ENCODE measurements around the gene PLXNB2.
A peak's percentile ranks its signal among the peaks of the same experiment; 100 is the strongest.

Gene PLXNB2

DNA sequence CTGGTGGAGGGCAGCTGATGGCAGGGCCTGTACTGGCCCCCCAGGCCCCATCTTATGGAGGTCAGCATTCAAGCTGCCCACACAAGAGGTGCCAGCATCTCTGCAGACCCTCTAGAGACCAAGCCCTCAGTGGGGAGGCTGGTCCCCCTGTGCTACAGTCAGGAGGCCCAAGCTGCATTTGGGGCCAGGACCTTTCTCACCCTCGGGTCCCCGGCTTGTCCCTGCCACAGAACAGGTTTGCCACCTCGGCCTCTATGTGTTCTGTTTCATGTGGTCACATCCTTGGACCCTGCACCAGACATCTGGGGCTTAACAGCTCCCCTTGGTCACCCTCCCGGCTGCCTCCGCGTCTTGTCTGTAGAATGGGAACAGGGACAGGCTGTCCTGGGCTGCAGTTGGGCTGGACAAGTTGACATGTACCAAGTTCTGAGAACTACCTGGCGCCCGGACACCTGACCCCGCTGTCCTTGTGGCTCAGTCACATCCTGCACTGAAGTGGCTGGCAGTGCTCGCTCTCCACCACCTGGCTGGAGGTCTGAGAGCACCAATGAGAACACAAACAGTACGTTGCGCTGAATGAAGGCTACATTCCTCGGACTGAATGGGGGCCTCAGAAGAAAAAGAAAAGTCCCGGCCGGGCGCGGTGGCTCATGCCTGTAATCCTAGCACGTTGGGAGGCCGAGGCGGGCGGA is 2.7 kb upstream of the PLXNB2 start:
- DNase-seq: no peak

DNA sequence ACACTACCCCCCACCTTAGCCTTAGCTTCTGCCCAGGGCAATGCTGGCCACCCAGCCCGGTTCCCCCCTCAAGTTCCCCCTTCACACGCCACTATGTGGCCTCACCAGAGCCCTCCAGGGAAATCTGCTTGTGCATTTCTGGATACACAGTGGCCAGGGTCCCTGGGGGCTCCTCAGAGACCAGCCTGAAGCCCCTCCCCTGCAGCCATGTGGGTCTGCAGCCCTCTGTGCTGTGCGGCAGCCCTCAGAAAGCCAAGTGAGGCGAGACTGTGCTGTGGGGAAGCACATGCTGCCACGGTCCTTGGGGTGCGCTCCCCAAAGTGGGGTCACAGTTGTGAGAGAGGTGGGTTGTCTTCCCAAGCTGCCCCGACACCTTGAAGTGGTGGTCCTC is 2.1 kb upstream of the PLXNB2 start:
- DNase-seq: no peak

DNA sequence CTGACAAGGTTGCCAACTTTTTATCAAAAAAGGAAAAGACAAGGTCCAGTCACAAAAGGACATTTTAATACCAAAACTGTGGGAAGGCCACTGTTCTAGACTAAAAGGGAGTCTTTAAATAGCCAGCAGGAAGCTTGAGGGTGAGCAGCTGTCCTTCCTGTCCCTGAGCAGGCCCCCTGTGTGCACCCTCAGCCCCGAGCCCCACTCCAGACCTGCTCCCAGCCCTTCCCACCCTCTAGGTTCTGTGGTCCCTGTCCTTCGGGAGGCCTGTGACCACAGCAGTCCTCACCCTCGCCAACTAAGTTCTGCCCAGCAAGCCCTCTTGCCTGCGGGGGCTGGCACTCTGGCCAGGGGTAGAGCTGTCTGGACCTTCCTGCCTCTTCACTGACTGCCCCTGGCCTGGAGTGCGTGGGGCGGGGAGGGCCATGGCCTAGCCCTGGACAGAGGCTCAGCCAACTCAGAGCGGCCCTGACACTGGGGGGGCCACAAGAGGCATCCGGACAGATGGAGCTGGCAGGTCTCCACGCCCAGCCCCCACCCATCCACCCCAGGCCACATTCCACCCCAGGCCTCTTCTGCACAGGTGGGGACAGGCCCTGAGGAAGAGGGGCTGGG is 1.6 kb upstream of the PLXNB2 start:
- DNase-seq: no peak

DNA sequence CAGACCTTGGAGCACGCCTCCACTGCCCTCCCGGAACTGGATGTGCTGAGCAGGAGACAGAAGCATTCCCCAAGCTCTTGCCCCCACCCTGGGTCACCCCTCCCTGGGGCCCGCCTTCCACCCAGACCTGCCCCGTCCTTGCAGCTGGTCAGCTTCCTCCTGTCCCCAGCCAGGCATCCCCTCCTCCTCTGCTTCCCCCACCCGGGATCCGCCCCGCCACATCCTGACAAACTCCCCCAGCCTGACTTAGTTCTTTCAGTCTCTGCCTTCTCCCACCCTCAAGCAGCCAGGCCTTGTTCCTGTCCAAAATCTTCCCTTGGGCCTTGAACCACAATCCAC is 1.1 kb upstream of the PLXNB2 start:
- no peak for DNase-seq

- no peak for DNase-seq
These were observed 597 bp upstream of the PLXNB2 start for GRCh38 chr22:50307890-50308596.

GRCh38 chr22:50305923-50306566 is 1.4 kb downstream of the PLXNB2 start:
- DNase-seq: peak; percentile 87

GRCh38 chr22:50305393-50305922 is 2.0 kb downstream of the PLXNB2 start:
- no peak for DNase-seq

- DNase-seq: no peak
These were observed 2.7 kb downstream of the PLXNB2 start for GRCh38 chr22:50304528-50305392.

GRCh38 chr22:50303848-50304527 is 3.5 kb downstream of the PLXNB2 start:
- DNase-seq: no peak

DNA sequence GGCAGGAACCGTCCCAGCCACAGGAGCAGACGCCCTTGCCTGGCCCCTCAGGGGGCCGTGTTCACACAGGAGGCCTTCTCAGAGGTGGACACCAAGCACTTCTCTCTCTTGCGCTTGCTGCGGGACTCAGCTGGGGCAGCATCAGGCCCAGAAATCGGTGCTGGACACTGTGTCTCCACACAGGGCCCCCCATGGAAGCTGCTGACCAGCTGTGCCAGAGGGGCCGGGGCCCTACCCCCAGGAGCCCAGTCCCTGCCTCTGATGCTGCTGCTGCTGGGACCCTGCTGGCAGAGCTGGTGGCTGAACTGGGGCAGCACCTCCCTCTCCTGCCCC is 4.0 kb downstream of the PLXNB2 start:
- DNase-seq: no peak

DNA sequence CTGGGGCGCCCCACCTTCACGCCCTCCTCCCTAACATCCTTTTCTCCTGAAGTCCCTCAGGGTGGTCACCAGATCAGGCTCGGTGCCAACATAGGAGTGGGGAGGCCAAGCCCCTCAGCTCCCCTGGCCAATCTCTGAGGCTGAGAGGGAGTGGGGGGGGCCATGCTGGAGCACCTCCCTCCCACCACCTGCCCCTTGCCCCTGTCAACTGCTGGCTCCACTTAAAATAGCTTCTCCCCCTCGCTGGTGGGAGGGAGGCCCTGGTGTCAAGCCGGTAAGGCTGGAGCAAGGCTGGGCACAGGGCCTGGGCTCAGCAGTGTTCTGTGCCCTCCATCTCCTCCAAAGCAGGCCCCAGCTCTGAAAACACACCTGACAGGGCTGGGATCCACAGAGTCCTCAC is 4.9 kb downstream of the PLXNB2 start:
- no peak for DNase-seq

GRCh38 chr22:50302041-50302541 is 5.4 kb downstream of the PLXNB2 start:
- no peak for DNase-seq

GRCh38 chr22:50301581-50301991 is 5.9 kb downstream of the PLXNB2 start:
- no peak for DNase-seq

DNA sequence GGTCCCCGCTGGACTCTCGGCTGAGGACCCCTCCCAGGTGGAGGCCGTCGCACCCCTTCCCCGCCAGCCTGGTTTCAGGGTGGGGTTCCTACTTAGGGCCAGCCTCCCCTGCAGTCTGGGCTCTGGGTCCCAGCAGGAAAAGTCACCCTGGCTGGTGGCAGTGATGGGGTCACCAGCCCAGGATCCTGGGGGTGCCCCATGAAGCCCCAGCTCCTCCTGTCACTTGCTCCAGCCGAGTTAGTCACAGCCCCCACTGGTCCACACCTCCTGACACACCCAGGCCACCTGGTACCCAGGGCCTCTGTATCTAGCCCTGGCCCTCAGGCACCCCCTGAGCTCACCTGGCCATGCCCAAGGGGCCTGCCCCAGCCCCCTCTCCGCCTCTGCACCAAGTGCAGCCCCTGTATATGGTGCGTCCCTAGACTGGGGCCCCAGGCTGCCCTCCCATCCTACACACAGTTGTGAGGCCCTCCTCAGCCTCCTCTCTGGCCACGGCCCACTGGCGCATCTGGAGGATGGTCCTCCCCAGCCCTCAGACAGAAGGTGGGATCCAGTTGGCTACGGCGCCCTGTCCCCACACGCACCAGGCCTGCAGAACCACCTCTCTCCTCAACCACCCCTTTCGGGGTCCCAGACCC is 6.7 kb downstream of the PLXNB2 start:
- no peak for DNase-seq

- DNase-seq: no peak
These were observed 7.4 kb downstream of the PLXNB2 start for GRCh38 chr22:50299785-50300619.

- DNase-seq: no peak
These were observed 8.3 kb downstream of the PLXNB2 start for GRCh38 chr22:50298937-50299784.

DNA sequence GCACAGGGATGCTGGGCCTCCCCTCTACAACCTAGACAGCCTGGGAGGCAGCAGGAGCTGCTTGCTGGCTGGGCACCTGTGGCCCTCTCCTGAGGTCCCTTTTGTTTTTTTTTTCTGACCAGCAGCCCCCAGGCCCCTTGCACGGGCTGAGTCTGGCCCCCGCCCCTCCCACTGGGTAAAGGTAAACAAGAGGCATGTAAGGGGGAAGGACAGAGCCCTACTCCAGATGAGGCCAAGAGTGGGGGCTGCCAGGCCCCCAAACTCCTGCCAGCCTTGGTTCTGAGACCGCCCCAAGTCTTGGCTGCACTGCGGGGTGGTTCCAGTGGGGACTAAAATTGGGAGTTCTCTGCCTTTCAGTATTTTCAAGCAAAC is 9.2 kb downstream of the PLXNB2 start:
- DNase-seq: no peak

DNA sequence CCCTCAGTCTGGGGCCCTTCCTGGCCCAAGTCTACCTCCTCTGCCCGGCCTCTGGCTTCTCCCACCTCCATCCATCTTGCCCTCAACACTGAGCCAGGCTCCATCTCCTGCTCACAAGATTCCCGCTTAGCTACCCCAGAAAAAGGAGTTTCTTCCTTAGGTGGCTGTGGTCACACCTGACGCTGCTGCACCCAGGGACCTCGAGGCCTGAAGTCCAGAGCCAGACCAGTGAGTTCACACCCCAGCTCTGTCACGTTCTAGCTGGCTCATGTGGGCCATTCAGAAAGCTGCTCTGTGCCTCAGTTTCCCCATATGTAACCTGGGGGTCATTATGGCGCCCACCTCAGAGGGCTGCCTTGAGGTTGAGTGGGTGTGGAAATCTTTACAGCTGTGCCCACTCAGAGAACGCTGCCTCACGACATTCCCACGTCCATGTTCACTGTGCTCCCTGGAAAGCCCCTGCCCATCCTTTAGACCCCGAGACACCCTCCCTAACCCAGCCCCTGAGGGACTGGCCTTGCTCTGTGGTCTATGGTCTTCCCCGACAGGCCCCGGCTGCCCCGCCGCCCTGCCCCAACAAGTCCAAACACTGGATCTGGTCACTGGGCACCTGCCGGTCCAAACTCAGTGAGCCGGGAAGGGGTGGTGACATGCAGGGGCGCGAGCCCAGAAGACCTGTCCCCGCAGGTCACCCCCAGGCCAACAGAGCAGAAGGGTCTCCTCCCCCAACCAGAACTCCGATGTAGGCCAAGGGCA is 9.8 kb downstream of the PLXNB2 start:
- no peak for DNase-seq
